Prostate gland (tissue), 2 donors: ENCODE results near the gene PALM.

ENCODE experiments used
- POLR2A ChIP-seq: fragments of 450-650 bp; IDR thresholded peaks from one replicate; pipeline ENCODE4 v1.6.1; 2016; ENCODE audit warnings: antibody characterized with exemption, mild to moderate bottlenecking
- POLR2AphosphoS5 ChIP-seq: sonication (generic); formaldehyde crosslinking; IDR thresholded peaks from one replicate; pipeline ENCODE4 v1.6.1; 2017; ENCODE audit warnings: antibody characterized with exemption
- TF ChIP-seq, protein P1 (sequence below), 4 experiments: fragments of 200-600 bp in 2 of 4; fragments of 450-650 bp in 2 of 4; sonication (generic) in 2 of 4; IDR thresholded peaks; 1 replicate in 3 of 4; 2 replicates in 1 of 4; pipeline ENCODE4 v1.5.1; 2016 to 2019; ENCODE audit warnings: antibody characterized with exemption in 4 of 4, mild to moderate bottlenecking in 2 of 4, moderate library complexity in 2 of 4

DNA sequence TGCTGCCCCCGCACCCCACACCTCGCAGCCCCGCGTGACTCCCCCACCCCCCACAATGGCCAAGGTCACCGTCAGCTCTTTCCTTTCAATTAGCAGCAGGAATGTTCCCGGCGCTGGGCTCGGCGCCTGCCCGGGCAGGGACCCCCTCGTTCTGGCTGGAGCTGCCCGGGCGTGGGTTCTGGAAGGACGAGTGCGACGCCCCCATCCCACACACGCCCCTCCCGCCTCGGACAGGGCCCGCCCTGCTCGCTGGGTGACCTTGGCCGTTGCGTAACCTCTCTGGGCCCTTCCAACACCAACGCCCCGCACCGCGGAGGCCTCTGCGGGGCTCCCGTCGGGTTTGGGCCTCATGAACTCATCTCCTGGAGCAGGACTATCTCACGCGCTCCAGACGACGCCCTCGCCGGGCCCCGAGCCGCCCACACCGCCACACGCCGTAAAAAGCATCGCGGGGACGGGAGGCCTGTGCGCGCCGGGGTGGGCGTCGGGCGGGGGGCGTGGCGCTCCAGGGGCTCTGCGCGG, 10.3 kb downstream of the PALM start:
- TF ChIP-seq POLR2A (no peak), POLR2AphosphoS5 (no peak)
- TF ChIP-seq, protein P1, sequence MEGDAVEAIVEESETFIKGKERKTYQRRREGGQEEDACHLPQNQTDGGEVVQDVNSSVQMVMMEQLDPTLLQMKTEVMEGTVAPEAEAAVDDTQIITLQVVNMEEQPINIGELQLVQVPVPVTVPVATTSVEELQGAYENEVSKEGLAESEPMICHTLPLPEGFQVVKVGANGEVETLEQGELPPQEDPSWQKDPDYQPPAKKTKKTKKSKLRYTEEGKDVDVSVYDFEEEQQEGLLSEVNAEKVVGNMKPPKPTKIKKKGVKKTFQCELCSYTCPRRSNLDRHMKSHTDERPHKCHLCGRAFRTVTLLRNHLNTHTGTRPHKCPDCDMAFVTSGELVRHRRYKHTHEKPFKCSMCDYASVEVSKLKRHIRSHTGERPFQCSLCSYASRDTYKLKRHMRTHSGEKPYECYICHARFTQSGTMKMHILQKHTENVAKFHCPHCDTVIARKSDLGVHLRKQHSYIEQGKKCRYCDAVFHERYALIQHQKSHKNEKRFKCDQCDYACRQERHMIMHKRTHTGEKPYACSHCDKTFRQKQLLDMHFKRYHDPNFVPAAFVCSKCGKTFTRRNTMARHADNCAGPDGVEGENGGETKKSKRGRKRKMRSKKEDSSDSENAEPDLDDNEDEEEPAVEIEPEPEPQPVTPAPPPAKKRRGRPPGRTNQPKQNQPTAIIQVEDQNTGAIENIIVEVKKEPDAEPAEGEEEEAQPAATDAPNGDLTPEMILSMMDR (IDR thresholded peaks at IDR 0.05) = no peak
